Measurements from ENCODE around the gene FAM170B.

FAM170B gene

GRCh38 chr10:49133706-49134248 lies at the start of gene FAM170B:
Gene FAM170B, minus strand, starts transcription at chr10:49134021. Its CDS starts 103 bp downstream, at chr10:49133918.
- no peak for DNase-seq (ENCODE audit: low spot score)

GRCh38 chr10:49182776-49183175 lies 49.0 kb upstream of the FAM170B start:
- no peak for DNase-seq (ENCODE audit: low spot score)

GRCh38 chr10:49180444-49180860 lies 46.6 kb upstream of the FAM170B start:
- DNase-seq (ENCODE audit: low spot score) = no peak

GRCh38 chr10:49179699-49180443 lies 46.0 kb upstream of the FAM170B start:
- DNase-seq (ENCODE audit: low spot score) = no peak

- no peak for DNase-seq (ENCODE audit: low spot score)
Observed at GRCh38 chr10:49178489-49179471, 45.0 kb upstream of the FAM170B start.

GRCh38 chr10:49177391-49178355 lies 43.9 kb upstream of the FAM170B start:
- peak; percentile 87 for DNase-seq (ENCODE audit: low spot score)

GRCh38 chr10:49176310-49177268 lies 42.8 kb upstream of the FAM170B start:
- DNase-seq (ENCODE audit: low spot score) = no peak

GRCh38 chr10:49175587-49176309 lies 41.9 kb upstream of the FAM170B start:
- DNase-seq (ENCODE audit: low spot score) = no peak

GRCh38 chr10:49174926-49175500 lies 41.2 kb upstream of the FAM170B start:
- no peak for DNase-seq (ENCODE audit: low spot score)

- DNase-seq (ENCODE audit: low spot score) = no peak
Observed at GRCh38 chr10:49174261-49174925, 40.6 kb upstream of the FAM170B start.

- no peak for DNase-seq (ENCODE audit: low spot score)
Observed at GRCh38 chr10:49173853-49174252, 40.0 kb upstream of the FAM170B start.

- no peak for DNase-seq (ENCODE audit: low spot score)
Observed at GRCh38 chr10:49173201-49173772, 39.5 kb upstream of the FAM170B start.

- no peak for DNase-seq (ENCODE audit: low spot score)
Observed at GRCh38 chr10:49172777-49173132, 38.9 kb upstream of the FAM170B start.

GRCh38 chr10:49172061-49172776 lies 38.4 kb upstream of the FAM170B start:
- DNase-seq (ENCODE audit: low spot score) = no peak

- DNase-seq (ENCODE audit: low spot score) = no peak
Observed at GRCh38 chr10:49171326-49172060, 37.7 kb upstream of the FAM170B start.

GRCh38 chr10:49170632-49171325 lies 37.0 kb upstream of the FAM170B start:
- DNase-seq (ENCODE audit: low spot score) = no peak

All from kidney capillary endothelial cell (primary cell).